Ovary (tissue), 9 donors: ENCODE results near the gene MYH11. TPM values are rescaled to one million over a fixed set of nuclear protein-coding genes. Genes with fewer than 3 reads are reported as not detected.
"Not testable (repeated sequence)": the region's sequence is repeated elsewhere in the genome, so short reads cannot be mapped to it uniquely, and the experiment has no call there.

ENCODE experiments used
- DNase-seq, 5 donors: peaks; one replicate each; pipeline ENCODE4 v3.0.0-alpha.2; 2019 to 2020
- H3K27ac ChIP-seq, 2 donors: fragments of 200-600 bp; one replicate each; pipeline versions ENCODE4 v1.5.1 to v1.8.0; 2019 to 2022
- H3K27me3 ChIP-seq: fragments of 200-600 bp; one replicate; pipeline ENCODE4 v1.8.0; 2022
- H3K36me3 ChIP-seq: fragments of 200-600 bp; sonication (generic); one replicate; pipeline ENCODE4 v1.5.1; 2019
- H3K4me1 ChIP-seq: one replicate; pipeline ENCODE4 v1.8.1; 2013; ENCODE audit warnings: mild to moderate bottlenecking, moderate library complexity; ENCODE audit not compliant: insufficient read depth
- H3K4me3 ChIP-seq: fragments of 200-600 bp; sonication (generic); one replicate; pipeline ENCODE4 v1.5.1; 2017
- H3K9me3 ChIP-seq, 2 donors: fragments of 200-600 bp in 1 of 2; sonication (generic) in 1 of 2; one replicate each; pipeline versions ENCODE4 v1.5.1 to v1.8.1; 2013 to 2019; ENCODE audit warnings: mild to moderate bottlenecking in 1 of 2, moderate library complexity in 1 of 2
- CTCF ChIP-seq, 3 donors: fragments of 450-650 bp in 2 of 3; fragments of 200-600 bp in 1 of 3; IDR thresholded peaks; one replicate each; pipeline versions ENCODE4 v1.5.1 to v1.8.0; 2016 to 2022; ENCODE audit warnings: antibody characterized with exemption in 3 of 3, mild to moderate bottlenecking in 1 of 3
- EP300 ChIP-seq: sonication (generic); formaldehyde crosslinking; IDR thresholded peaks from one replicate; pipeline ENCODE4 v1.6.1; 2017; ENCODE audit warnings: antibody characterized with exemption
- POLR2A ChIP-seq: fragments of 450-650 bp; IDR thresholded peaks from one replicate; pipeline ENCODE4 v1.6.1; 2017; ENCODE audit warnings: antibody characterized with exemption, mild to moderate bottlenecking, moderate library complexity
- WGBS, 3 donors: extraction: QIAGEN DNeasy Blood & Tissue Kit in 1 of 3; methylation state at CpG; one replicate each; pipeline versions ENCODE4 v1.1.5 to v1.1.7; 2013 to 2017; 5-methylcytosine and 5-hydroxymethylcytosine counted together
- intact Hi-C, 4 donors: fragments of 100-400 bp; cut with DNase I; formaldehyde crosslinking; loops; one replicate each; pipeline versions ENCODE4 v1.11.0 to v1.15.1; 2022 to 2023
- polyA plus RNA-seq, 2 donors: library from polyadenylated mRNA; stranded (reverse); fragments of 200-250 nt in 1 of 2; fragments of 350-450 nt in 1 of 2; fragmentation: Illumina TruSeq in 1 of 2; extraction: RNeasy Lipid Tissue Mini Kit (QIAGEN cat#74804) in 1 of 2; gene quantifications; one replicate each; pipeline ENCODE4 v1.2.3, GENCODE V29; 2013 to 2014
- total RNA-seq, 7 donors: library from RNA; depleted of rRNA in 2 of 7; stranded (reverse); fragments of >200 nt in 2 of 7; fragmentation: NEBNext Ultra II Directional in 3 of 7; extraction: Animal tissue kit (Norgen Biotek cat#: 25700) in 3 of 7; gene quantifications; one replicate each; pipeline versions ENCODE4 v1.1.0 to v1.2.4, GENCODE V29; 2016 to 2023
- donor health status: DM: no; HTN: no; CAD: no; lungs with moderate emphysema.
- donor health status: DM: no; HTN: no; CAD: no.
- donor health status: Bipolar disorder and iron deficiency.
- donor health status: DM: yes; HTN: yes; CAD: no.
- donor health status: DM: no; HTN: no; CAD: no.
- donor health status: DM: yes; HTN: yes; CAD: no.

Gene MYH11
- total and polyA plus RNA-seq, 9 donors = 50.9 to 2,765 (median 263) TPM

- no peak overlapping the region for H3K27ac ChIP-seq
- no peak for DNase-seq
- TF ChIP-seq CTCF (IDR thresholded peaks at IDR 0.05) (no peak), POLR2A (no peak), EP300 (no peak)
Measured at GRCh38 chr16:15795615-15796014, 61.2 kb downstream of the MYH11 start.

DNA sequence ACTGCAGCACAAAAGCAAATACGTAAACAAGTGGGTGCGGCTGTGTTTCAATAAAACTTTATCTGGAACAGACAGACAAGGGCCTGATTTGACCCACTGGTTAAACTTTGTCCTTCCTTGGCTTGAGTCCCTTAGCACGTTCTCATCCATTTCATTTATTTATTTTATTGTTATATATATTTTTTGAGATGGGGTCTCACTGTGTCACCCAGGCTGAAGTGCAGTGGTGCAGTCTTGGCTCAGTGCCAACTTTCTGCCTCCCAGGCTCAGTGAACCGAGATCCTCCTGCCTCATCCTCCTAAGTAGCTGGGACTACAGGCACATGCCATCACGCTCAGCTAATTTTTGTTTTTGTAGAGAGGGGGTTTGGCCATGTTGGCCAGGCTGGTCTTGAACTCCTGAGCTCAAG, 64.3 kb downstream of the MYH11 start:
- Histone ChIP-seq H3K4me1 (peaks cover 7% of the 10 kb centered on the region), H3K27me3 (no peaks in the 10 kb centered on the region), H3K27ac (no peak overlapping the region), H3K36me3 (no peaks in the 10 kb centered on the region), H3K4me3 (no peak overlapping the region), H3K9me3 (no peaks in the 10 kb centered on the region)
- TF ChIP-seq POLR2A (no peak), EP300 (no peak)
- intact Hi-C loops = no loop called here
- DNase-seq = no peak
- 76 to 81% (median 80%) methylated on average over 5 of the region's 5 CpGs for WGBS, 3 donors

More at GRCh38 chr16:15795615-15796014, 61.2 kb downstream of the MYH11 start:
- H3K36me3 ChIP-seq = no peaks in the 10 kb centered on the region
- intact Hi-C loops = no loop called here
- H3K27me3 ChIP-seq = no peaks in the 10 kb centered on the region
- peaks cover 2% of the 10 kb centered on the region for H3K4me1 ChIP-seq
- no peak overlapping the region for H3K4me3 ChIP-seq
- WGBS, 3 donors = 89 to 95% (median 90%) methylated on average over 1 of the region's 1 CpG
- H3K9me3 ChIP-seq = no peaks in the 10 kb centered on the region

GRCh38 chr16:15790458-15790857, 66.4 kb downstream of the MYH11 start:
- DNase-seq = peak in 1 of 5 donors; percentile 20
- H3K4me3 ChIP-seq = no peak overlapping the region
- intact Hi-C loops = no loop called here
- 8 to 11% (median 9%) methylated on average over 4 of the region's 4 CpGs for WGBS, 3 donors
- H3K36me3 ChIP-seq = no peaks in the 10 kb centered on the region
- TF ChIP-seq EP300 = no peak
- TF ChIP-seq CTCF (IDR thresholded peaks at IDR 0.05) = no peak
- no peak for TF ChIP-seq POLR2A
- H3K27ac ChIP-seq = peak overlapping the region in 1 of 2 donors; percentile 0
- H3K9me3 ChIP-seq = no peaks in the 10 kb centered on the region
- peaks cover 7% of the 10 kb centered on the region for H3K4me1 ChIP-seq
- H3K27me3 ChIP-seq = no peaks in the 10 kb centered on the region

- H3K27me3 ChIP-seq, H3K9me3 ChIP-seq, H3K4me3 ChIP-seq, intact Hi-C loops, DNase-seq, H3K36me3 ChIP-seq, H3K4me1 ChIP-seq: not testable (repeated sequence)
- H3K27ac ChIP-seq = peak overlapping the region in 1 of 2 donors; percentile 19
- 36 to 42% (median 42%) methylated on average over 5 of the region's 5 CpGs for WGBS, 3 donors
Measured at GRCh38 chr16:15789816-15790215, 67.0 kb downstream of the MYH11 start.

DNA sequence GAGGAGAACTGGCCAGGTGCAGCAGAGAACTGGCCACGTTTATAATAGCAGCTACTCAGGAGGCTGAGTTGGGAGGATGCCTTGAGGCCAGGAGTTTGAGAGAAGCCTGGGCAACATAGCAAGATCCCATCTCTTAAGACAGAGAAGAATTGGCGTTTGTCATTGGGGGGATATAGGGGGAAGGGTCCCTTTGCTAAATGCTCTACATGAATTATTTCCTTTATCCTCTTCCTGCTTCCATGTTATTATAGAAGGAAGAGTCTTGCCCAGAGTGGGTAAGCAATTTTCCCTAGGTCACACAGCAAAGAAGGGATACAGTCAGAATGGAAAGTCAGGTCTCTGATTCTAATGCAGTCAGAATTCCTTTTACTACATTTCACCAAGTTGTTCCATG, 68.0 kb downstream of the MYH11 start:
- no peak for DNase-seq
- Histone ChIP-seq H3K27ac (peak overlapping the region in 1 of 2 donors; percentile 26), H3K4me1 (peaks cover 7% of the 10 kb centered on the region), H3K27me3 (no peaks in the 10 kb centered on the region), H3K4me3 (no peak overlapping the region), H3K9me3 (no peaks in the 10 kb centered on the region), H3K36me3 (no peaks in the 10 kb centered on the region)
- TF ChIP-seq EP300 = no peak
- TF ChIP-seq CTCF (IDR thresholded peaks at IDR 0.05) = no peak
- no peak for TF ChIP-seq POLR2A
- intact Hi-C loops = no loop called here
- 70 to 78% (median 74%) methylated on average over 2 of the region's 2 CpGs for WGBS, 3 donors
